Calu3 (cell line): ENCODE data around the gene WWOX. TPM values are rescaled to one million over a fixed set of nuclear protein-coding genes. Genes with fewer than 3 reads are reported as not detected.
A peak's percentile ranks its signal among the peaks of the same experiment; 100 is the strongest.

Experiments
- BruUV-seq: library from RNA; stranded (reverse); fragments of 400-500 nt; replicated peaks from 2 replicates; lab custom pipeline; 2021; lab: Mats Ljungman, UMichigan
- CTCF ChIA-PET: fragments of 300-600 bp; sonication (Branson Sonifier 250); formaldehyde crosslinking; loops from one replicate; lab custom pipeline; 2022; ENCODE audit warnings: antibody characterized with exemption; lab: Charles Lee
- DNase-seq: peaks from one replicate; pipeline ENCODE4 v3.0.0; 2022
- H3K27ac Mint-ChIP-seq: one replicate; pipeline ENCODE4 v1.8.0; 2022; ENCODE audit warnings: mixed read lengths; ENCODE audit not compliant: unreplicated experiment
- H3K27me3 Mint-ChIP-seq: one replicate; pipeline ENCODE4 v1.8.0; 2022; ENCODE audit warnings: mixed read lengths; ENCODE audit not compliant: unreplicated experiment
- H3K36me3 Mint-ChIP-seq: one replicate; pipeline ENCODE4 v1.8.0; 2022; ENCODE audit warnings: mild to moderate bottlenecking, moderate library complexity, mixed read lengths; ENCODE audit not compliant: insufficient read depth, unreplicated experiment
- H3K4me1 Mint-ChIP-seq: one replicate; pipeline ENCODE4 v1.8.0; 2022; ENCODE audit warnings: mild to moderate bottlenecking, low read depth, mixed read lengths; ENCODE audit not compliant: unreplicated experiment
- H3K4me3 Mint-ChIP-seq: one replicate; pipeline ENCODE4 v1.8.0; 2022; ENCODE audit warnings: mild to moderate bottlenecking, low read depth, moderate library complexity, mixed read lengths; ENCODE audit not compliant: unreplicated experiment
- H3K9me3 Mint-ChIP-seq: one replicate; pipeline ENCODE4 v1.8.0; 2022; ENCODE audit warnings: low read depth, mixed read lengths; ENCODE audit not compliant: unreplicated experiment
- CTCF ChIP-seq: fragments of 200-600 bp; IDR thresholded peaks from one replicate; pipeline ENCODE4 v1.8.0; 2022; ENCODE audit warnings: antibody characterized with exemption; ENCODE audit not compliant: unreplicated experiment
- intact Hi-C: fragments of 100-400 bp; cut with micrococcal nuclease; formaldehyde crosslinking; loops from one replicate; pipeline ENCODE4 v1.10.0; 2022; ENCODE audit not compliant: unreplicated experiment
- total RNA-seq: library from RNA; stranded (reverse); gene quantifications from 2 replicates; pipeline ENCODE4 v1.2.3, GENCODE V29; 2022

The WWOX gene
- total RNA-seq, 1 experiment from 2014 or later, result 33.5 TPM

- no peak for TF ChIP-seq CTCF
- CTCF ChIA-PET, result no interaction called here
- Mint-ChIP-seq H3K9me3 (no peaks in the 10 kb centered on the region), H3K4me3 (no peak overlapping the region), H3K36me3 (peaks cover 20% of the 10 kb centered on the region), H3K27ac (no peak overlapping the region), H3K4me1 (no peaks in the 10 kb centered on the region), H3K27me3 (peaks cover 19% of the 10 kb centered on the region)
- no peak for DNase-seq
- no TSS peak for BruUV-seq
- intact Hi-C loops, result no loop called here
Measured at GRCh38 chr16:78097548-78097947, 1.9 kb upstream of the WWOX start.

GRCh38 chr16:78098087-78098486 is 1.4 kb upstream of the WWOX start:
- H3K27ac Mint-ChIP-seq, result no peak overlapping the region
- no peak for DNase-seq
- H3K27me3 Mint-ChIP-seq, result peaks cover 13% of the 10 kb centered on the region
- no peak for TF ChIP-seq CTCF
- H3K9me3 Mint-ChIP-seq, result no peaks in the 10 kb centered on the region
- intact Hi-C loops, result no loop called here
- H3K4me1 Mint-ChIP-seq, result no peaks in the 10 kb centered on the region
- peaks cover 20% of the 10 kb centered on the region for H3K36me3 Mint-ChIP-seq
- H3K4me3 Mint-ChIP-seq, result no peak overlapping the region
- no TSS peak for BruUV-seq
- CTCF ChIA-PET, result no interaction called here

- CTCF ChIA-PET, result interaction anchor here (0.6 kb wide), 1 partner anchor 1740 kb away, joined by 3 read pairs; no protein-coding TSS in a partner anchor
- no TSS peak for BruUV-seq
- no peaks in the 10 kb centered on the region for H3K4me1 Mint-ChIP-seq
- no peak for DNase-seq
- H3K4me3 Mint-ChIP-seq, result peak overlapping the region; percentile 96
- no peaks in the 10 kb centered on the region for H3K9me3 Mint-ChIP-seq
- no peak for TF ChIP-seq CTCF
- intact Hi-C loops, result no loop called here
- peaks cover 7% of the 10 kb centered on the region for H3K27me3 Mint-ChIP-seq
- H3K36me3 Mint-ChIP-seq, result peaks cover 20% of the 10 kb centered on the region
- peak overlapping the region; percentile 73 for H3K27ac Mint-ChIP-seq
Measured at GRCh38 chr16:78098595-78099270, 721 bp upstream of the WWOX start.

- CTCF ChIA-PET, result interaction anchor here (0.6 to 1.1 kb wide), 3 partner anchors 38 to 942 kb away, joined by 3 read pairs; no protein-coding TSS in a partner anchor
- H3K36me3 Mint-ChIP-seq, result peaks cover 20% of the 10 kb centered on the region
- peak overlapping the region; percentile 96 for H3K4me3 Mint-ChIP-seq
- no peaks in the 10 kb centered on the region for H3K4me1 Mint-ChIP-seq
- H3K27ac Mint-ChIP-seq, result peak overlapping the region; percentile 73
- H3K9me3 Mint-ChIP-seq, result no peaks in the 10 kb centered on the region
- no peak for TF ChIP-seq CTCF
- no peaks in the 10 kb centered on the region for H3K27me3 Mint-ChIP-seq
- no peak for DNase-seq
- BruUV-seq, result no TSS peak
- intact Hi-C loops, result no loop called here
Measured at GRCh38 chr16:78100112-78100467, 636 bp downstream of the WWOX start.
